Myocyte (in vitro differentiated cells): Measurements from ENCODE around the gene PRSS27. TPM values are rescaled to one million over a fixed set of nuclear protein-coding genes. Genes with fewer than 3 reads are reported as not detected.

Experiments
- DNase-seq: peaks from one replicate; pipeline ENCODE4 v3.0.0-alpha.2; 2012; ENCODE audit warnings: low read depth
- total RNA-seq: library from RNA; depleted of rRNA; stranded (reverse); fragments of >200 nt; gene quantifications from 2 replicates; pipeline ENCODE4 v1.2.3, GENCODE V29; 2014

PRSS27 gene
- total RNA-seq, 1 donor from 2014 or later, result 0.62 TPM

DNA sequence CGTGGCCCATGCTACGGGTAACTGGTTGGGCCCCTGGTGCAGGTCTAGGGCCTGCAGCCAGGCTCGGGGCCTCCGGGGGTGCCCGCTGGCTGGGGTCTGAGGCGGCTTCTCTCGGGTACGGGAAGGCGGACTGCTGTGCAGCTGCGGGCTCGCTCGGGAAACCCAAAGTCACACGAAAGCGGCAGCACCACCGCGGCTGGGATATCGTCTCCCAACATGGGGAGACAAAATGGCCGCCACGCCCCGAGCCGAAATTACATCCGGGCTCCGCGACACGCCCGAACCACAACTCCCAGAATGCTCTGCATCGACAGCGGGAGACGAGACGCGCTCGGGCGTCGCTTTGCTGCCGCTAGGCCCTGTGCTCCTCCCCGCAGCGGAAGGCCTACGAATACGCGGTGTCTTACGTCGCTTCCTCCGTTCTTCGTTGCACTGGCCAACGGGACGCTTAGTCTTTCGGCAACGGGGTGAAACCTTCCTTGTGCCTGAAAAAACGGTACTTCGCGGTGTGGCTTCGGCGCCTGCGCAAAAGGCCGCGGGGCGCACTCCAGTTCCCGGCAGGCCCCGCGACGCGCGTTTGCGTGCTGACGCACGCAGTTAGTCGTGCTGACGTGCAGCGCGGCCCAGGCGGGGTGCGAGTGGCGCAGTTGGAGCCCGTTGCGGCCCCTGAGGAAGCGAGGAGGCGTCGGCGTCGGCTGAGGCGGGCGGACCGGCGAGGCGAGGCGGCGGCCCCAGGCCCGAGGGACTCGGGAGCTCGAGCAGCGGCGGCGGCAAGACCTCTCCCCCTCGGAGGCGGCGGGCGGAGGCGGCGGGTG is 32.2 kb upstream of the PRSS27 start, which contains the start of gene SRRM2:
Gene SRRM2 (plus strand): TSS at position 604 of the 815 bp plus-strand sequence. CDS start 3,727 bp downstream, outside the sequence.
- peak; percentile 97 for DNase-seq

DNA sequence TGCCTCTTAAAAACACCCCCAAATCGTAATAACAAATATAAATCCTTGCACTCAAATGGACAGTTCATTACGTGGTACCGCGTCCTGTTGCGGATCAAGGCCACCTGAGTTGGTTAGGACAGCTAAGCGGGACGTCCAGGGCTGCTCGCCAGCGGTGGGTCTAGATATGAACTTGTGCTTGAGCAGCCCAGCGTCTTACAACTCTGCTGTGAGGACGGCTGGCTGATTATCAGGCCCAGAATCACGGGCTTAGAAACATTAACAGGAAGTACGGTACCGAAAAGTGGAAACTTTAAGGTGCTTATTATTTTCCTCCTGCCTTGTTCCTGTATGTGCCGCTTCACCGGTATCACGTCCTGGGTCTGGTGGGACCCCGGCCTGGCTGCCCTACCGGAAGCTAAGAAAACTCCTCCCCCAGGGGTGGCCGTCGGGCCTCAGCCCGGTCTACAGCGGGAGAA is 31.6 kb upstream of the PRSS27 start:
- no peak for DNase-seq

GRCh38 chr16:2749936-2750335 is 29.9 kb upstream of the PRSS27 start:
- DNase-seq, result no peak

GRCh38 chr16:2749476-2749875 is 29.5 kb upstream of the PRSS27 start:
- DNase-seq, result no peak

DNA sequence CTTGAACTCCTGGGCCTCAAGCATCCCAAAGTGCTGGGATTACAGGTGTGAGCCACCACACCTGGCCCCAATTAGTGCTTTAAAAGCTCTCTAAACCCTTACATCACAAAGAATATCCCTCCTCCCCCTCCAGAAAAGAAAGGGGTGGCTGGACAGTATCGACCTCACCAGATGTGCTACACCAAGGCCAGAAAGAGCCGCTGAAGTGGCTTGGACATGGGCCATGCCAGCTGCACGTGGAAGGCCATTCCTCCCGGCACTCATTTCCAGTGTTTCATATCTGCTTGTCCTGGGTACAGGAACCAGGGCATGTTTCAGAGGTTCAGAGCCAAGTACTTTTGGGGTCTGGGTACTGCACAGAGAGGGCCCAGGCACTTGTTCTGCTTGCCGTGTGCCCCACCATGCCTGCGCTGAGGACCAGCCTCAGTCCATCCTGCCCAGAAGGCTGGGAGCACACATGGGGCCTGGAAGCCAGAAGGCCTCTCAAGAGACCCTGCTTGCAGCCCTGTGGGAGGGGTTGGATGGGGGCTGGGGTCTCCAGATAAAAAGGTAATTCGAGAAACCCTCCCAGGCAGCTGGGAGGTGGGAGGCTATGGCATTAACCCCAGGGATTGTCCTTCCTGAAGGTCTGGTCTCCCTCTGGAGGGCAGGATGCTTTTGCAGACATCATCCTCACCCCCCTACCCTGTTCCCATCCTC is 28.9 kb upstream of the PRSS27 start:
- no peak for DNase-seq

DNA sequence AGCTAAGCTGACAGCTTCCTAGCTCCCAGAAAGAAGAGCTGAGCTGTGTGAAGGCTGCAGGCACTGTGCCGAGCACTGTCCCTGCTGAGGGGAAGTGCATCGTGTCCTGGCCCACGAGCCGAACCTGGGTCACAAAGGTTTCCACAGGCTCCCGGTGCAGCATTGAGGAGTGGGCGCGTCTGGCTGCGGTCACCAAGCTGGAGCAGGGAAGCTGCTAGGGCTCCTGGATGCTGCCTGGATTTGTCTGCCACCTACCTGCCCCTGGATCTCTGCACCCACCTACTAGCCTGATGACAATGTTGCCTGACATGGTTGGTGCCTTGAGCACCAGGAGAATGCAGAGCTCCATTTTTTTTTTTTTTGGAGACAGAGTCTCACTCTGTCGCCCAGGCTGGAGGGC is 25.9 kb upstream of the PRSS27 start:
- DNase-seq, result no peak

DNA sequence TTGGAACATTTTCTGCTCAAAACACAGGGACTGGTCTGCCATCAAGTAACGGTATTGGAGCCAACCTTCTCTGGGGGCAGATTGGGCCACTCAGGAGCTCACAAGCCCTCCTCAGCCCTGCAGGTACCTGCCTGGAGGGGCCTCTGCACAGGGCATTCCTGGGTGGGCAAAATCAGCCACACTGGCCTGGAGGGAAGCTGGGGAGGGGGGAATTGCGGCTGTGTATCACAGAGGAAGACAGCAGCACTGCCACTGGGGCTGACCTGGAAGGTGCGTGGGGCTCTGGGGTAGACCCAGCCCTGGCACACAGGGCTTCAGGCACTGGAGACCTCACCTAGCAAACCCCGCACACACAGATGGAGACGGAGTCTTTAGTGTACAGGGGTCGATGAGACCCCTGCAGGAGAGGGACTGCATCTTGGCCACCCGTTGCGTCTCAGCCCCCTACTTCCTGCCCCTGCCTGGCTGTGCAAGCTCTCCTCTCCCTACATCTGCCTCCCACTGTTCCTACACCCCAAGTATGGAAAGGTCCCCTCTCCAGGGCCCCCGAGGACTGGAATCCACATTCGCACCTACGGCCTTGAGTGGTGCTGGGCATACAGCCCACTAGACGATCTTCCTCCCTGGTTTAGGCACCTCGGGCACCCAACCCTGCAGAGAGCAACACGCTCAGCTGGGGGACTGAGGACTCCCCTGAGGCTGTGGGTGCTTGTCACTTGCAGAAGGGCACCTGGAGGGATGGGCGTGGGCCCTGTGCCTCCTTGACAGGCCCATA is 25.3 kb upstream of the PRSS27 start:
- no peak for DNase-seq

DNA sequence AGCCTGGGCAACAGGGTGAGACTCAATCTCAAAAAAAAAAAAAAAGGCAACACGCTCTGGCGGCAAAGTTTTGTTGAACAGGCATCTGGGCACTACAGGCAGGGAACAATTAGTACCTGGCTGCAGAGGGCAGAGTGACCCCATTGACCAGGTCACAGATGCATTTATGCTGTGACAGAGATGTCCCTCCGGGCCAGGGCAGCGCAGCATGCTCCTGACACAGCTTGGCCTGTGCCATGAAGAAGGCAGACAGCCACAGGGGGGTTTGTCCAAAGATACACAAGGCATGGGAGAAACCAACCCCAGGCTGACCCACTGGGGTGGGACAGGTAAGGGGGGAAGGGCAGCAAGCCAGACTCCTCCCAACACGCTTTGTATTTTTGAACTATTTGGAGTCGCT is 24.7 kb upstream of the PRSS27 start:
- DNase-seq, result no peak

DNA sequence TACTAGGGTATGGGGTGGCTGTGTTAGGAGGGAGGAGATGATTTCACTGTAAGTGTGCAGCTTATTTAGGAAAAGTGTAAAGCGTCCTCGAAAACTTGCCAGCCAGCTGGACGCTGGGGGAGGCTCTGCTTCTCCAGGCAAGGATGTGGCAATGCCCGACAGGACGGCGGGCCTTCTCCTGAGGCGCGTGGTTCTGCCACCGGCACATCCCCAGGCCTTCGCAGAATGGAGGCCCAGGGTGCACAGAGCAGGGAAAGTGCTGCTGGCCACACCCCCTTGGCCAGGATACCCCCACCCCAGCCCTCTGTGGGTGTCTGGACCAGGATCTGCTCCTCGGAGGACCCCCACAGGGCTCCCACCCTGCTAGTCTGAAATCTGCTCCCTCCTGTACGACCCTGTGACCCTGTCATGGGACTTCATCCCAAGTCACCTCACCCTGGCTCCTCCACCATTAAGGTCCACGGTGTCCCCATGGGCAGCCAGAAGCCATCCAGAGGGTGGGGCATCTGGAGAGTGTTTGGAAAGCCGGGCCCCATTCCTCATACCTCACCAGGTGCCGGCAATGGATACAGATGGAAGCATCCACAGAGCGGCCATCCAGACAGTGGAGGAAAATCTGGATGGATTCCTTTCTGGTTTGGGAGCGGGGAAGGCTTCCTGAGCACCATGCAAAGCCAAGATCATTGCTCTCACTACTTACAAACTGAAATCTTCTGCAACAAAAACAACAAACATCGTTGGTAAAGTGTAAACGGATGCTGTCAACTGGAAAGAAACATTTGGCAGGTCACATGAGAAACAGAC is 23.2 kb upstream of the PRSS27 start:
- no peak for DNase-seq

GRCh38 chr16:2742323-2743006 is 22.4 kb upstream of the PRSS27 start:
- no peak for DNase-seq

GRCh38 chr16:2741168-2741567 is 21.1 kb upstream of the PRSS27 start:
- DNase-seq, result no peak

DNA sequence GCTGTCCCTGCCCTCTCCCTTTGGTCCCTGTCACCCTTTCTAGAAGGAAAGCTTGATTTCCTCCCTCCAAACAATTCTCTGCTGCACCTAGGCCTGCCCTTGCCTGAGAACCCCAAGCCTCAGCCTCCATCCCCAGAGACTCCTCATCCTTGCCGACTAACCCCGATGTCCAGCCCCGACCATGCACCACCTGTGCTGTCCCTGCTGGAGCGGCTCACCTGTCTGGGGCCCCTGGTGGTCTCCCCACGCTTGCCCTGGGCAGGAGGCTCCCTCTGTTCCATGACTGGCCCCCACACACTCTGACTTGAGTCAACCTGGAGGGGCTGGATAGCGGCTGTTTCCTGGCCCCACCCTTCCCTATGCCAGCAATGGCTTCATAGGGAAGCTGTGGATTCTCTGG is 20.5 kb upstream of the PRSS27 start:
- DNase-seq, result no peak

DNA sequence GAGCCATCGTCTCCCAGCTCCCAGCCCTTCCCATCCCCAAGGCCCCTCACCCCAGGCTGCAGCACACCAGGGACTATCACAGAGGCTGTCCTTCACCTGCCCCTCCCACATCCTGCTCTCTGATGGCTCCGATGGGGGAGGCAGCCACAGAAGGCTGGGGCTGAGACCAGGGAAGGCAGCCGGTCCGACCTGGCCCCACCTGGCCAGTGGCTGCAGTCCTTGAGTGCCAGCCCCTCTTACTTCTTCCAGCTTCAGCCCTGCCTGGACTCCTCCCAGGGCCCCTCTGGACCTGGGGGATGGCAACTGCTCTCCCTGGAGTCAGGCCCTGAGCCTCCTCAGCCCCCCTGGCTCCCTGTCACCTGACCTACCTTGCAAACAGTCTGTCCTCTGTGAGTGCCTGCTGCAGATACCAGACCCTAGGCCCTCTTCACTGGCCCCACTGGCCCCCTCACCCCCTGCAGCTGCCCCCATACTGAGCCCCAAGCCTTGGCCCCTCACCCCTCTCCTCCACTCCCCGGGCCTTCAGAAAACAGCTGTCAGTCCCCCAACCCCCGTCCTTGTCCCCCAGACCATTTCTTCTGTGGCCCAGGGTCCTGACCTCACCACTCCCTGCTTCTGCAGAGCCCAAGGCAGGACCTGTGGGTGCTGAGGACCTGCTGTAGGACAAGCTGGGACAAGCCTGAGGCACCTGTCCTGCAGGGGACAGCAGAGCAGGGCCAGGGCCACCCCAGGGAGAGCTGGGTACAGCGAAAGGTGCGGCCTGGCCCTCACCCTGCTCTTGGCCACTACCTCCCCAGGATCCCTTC is 19.8 kb upstream of the PRSS27 start:
- no peak for DNase-seq

- no peak for DNase-seq
These were observed 18.6 kb upstream of the PRSS27 start for GRCh38 chr16:2738615-2739014.

DNA sequence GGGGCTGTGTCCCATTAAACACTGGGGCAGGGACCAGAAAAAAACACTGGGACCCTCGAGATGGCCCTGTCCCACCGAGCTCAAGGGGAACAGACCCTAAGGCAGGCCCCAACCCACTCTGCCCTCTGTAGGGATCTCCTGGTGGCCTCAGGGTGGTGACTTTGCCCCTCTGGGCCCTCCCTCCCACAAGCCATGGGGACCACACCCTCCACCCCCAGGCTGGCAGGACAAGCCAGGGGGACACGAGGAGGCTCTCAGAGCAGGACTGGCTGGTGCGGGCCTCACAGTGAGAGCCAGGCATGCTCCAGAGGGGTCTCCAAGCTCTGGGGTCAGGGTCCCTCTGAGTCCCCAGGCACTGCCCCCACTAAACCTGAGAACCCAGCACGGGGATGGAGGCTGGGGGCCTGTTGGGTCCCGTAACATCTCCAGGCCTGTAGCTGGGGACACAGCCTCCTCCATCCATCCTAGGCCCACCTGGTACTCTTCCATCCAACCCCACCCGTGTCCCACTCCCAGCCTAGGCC is 17.9 kb upstream of the PRSS27 start:
- DNase-seq, result no peak

- no peak for DNase-seq
These were observed 17.2 kb upstream of the PRSS27 start for GRCh38 chr16:2737238-2737605.

DNA sequence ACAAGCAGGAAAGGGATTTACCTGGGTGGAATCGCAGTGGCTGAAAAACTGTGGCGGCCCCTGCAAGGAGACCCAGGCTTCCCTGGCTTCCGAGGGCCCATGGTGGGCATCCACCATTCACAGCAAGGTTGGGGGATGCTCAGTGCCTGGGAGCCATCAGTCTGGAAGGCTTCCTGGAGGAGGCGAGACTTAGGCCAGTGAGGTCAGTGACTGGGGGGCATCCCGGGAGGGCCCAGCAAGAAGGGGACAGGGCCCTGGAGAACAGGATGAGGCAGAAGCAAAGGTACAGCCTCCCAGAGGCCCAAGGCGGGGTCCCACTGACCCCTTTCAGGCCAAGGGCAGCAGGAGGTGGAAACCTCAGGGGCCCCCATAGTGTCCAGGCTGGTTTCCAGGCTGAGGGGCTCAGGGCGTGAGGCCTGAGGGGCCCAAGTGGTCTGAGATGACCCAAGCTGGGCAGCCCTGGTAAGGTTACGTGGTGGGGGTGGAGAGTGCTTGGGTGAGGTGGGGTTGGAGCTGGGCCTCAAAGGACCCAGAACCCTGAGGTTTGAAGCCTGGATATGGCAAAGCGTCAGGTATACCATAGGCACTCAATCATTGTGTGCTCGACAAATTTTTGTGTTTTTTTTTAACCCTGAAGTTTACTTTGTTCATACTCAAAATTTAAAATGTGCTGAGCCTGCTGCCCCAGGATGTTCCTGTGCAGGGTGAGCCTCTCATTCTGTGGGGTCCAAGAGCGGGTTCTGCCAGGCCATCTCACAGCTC is 16.6 kb upstream of the PRSS27 start:
- no peak for DNase-seq

DNA sequence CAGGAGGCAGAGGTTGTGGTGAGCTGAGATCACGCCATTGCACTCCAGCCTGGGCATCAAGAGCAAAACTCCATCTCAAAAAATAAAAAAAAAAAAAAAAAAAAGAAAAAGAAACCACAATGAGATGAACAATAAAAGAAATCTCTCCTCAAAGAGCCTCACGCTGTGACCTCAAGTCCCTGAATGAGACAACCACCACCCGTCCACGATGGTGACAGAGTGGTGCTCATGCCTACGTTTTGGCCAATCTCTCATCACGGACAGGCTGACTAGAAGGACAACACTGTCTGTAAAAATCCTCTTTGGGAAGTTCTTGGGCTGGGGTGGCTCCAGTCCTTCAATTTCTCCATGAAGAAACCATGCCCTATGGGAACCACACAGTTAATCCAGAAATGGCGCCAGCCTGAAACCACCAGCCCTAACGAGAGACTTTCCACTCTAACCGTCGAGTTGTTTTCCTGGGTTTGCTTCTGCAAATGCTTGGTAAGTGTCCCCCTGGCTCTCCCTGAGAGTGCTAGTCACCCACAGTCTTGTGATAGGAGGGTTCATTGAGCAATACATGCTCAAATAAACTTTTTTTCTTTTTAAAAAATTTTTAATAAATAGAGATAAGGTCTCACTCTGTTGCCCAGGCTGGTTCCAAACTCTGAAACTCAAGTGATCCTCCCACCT is 15.0 kb upstream of the PRSS27 start:
- DNase-seq, result no peak
